Left lung (tissue), 10 donors: ENCODE results near the gene PHOX2B. TPM values are rescaled to one million over a fixed set of nuclear protein-coding genes. Genes with fewer than 3 reads are reported as not detected.

Experiments used
- ATAC-seq: fragments of 200-7000 bp; cut with Tn5 transposase; one replicate; pipeline ENCODE4 v1.9.1; 2020; ENCODE audit warnings: moderate library complexity
- DNase-seq, 4 donors: peaks; one replicate each; pipeline ENCODE4 v3.0.0-alpha.2; 2013 to 2020
- H3K27ac ChIP-seq, 2 donors: fragments of 200-600 bp; sonication (generic) in 1 of 2; one replicate each; pipeline versions ENCODE4 v1.5.0 to v1.8.0; 2020 to 2021
- H3K27me3 ChIP-seq, 2 donors: fragments of 200-600 bp; sonication (generic) in 1 of 2; one replicate each; pipeline versions ENCODE4 v1.5.0 to v1.8.0; 2020 to 2021
- H3K36me3 ChIP-seq, 2 donors: fragments of 200-600 bp; sonication (generic) in 1 of 2; one replicate each; pipeline versions ENCODE4 v1.5.0 to v1.8.0; 2020 to 2021
- H3K4me1 ChIP-seq, 2 donors: fragments of 200-600 bp; one replicate each; pipeline ENCODE4 v1.8.0; 2021
- H3K4me3 ChIP-seq, 2 donors: fragments of 200-600 bp; sonication (generic) in 1 of 2; one replicate each; pipeline versions ENCODE4 v1.5.0 to v1.8.0; 2020 to 2021; ENCODE audit warnings: mild to moderate bottlenecking in 1 of 2
- H3K9me3 ChIP-seq, 2 donors: fragments of 200-600 bp; sonication (generic) in 1 of 2; one replicate each; pipeline versions ENCODE4 v1.5.0 to v1.8.0; 2020 to 2021
- CTCF ChIP-seq, 2 donors: fragments of 200-600 bp; sonication (generic) in 1 of 2; IDR thresholded peaks; one replicate each; pipeline versions ENCODE4 v1.5.0 to v1.8.0; 2021; ENCODE audit warnings: antibody characterized with exemption in 2 of 2
- intact Hi-C, 2 donors: fragments of 100-400 bp; cut with DNase I; formaldehyde crosslinking; loops; one replicate each; pipeline versions ENCODE4 v1.11.2 to v1.14.2; 2022
- polyA plus RNA-seq, 6 donors: library from polyadenylated mRNA; unstranded; fragments of 120-200 nt; gene quantifications; one replicate each; pipeline ENCODE4 v1.2.1, GENCODE V29; 2013; ENCODE audit not compliant: insufficient read length in 6 of 6
- total RNA-seq, 2 donors: library from RNA; stranded (reverse); fragmentation: NEBNext Ultra II Directional; extraction: Animal tissue kit (Norgen Biotek cat#: 25700); gene quantifications; one replicate each; pipeline ENCODE4 v1.2.1, GENCODE V29; 2021
- donor health status: DM: no; HTN: yes; CAD: no.
- donor health status: DM: no; HTN: no; CAD: no.

Gene PHOX2B
- total and polyA plus RNA-seq, 8 donors, result 0.06 to 0.13 (median 0.06) TPM; not detected in 4

- peaks cover 3 to 22% of the 10 kb centered on the region in 2 donors for H3K27me3 ChIP-seq
These were observed 16.9 kb downstream of the PHOX2B start for GRCh38 chr4:41731569-41732126.

GRCh38 chr4:41728573-41728913, 20.0 kb downstream of the PHOX2B start:
- H3K36me3 ChIP-seq, result no peaks in the 10 kb centered on the region

More at GRCh38 chr4:41731569-41732126, 16.9 kb downstream of the PHOX2B start:
- TF ChIP-seq CTCF (IDR thresholded peaks at IDR 0.05), result no peak
- DNase-seq, result no peak
- ATAC-seq, result no peak
- Histone ChIP-seq H3K4me3 (no peak overlapping the region), H3K9me3 (no peaks in the 10 kb centered on the region), H3K4me1 (no peaks in the 10 kb centered on the region), H3K27ac (no peak overlapping the region), H3K36me3 (no peaks in the 10 kb centered on the region)
- intact Hi-C loops, result no loop called here

GRCh38 chr4:41727861-41728572, 20.5 kb downstream of the PHOX2B start:
- no peak for TF ChIP-seq CTCF (IDR thresholded peaks at IDR 0.05)
- peaks cover 3 to 29% of the 10 kb centered on the region in 2 donors for H3K27me3 ChIP-seq
- DNase-seq, result no peak

More at GRCh38 chr4:41728573-41728913, 20.0 kb downstream of the PHOX2B start:
- ATAC-seq (no peak), DNase-seq (no peak)
- Histone ChIP-seq H3K4me1 (no peaks in the 10 kb centered on the region), H3K4me3 (no peak overlapping the region), H3K9me3 (peaks cover 0 to 18% of the 10 kb centered on the region in 2 donors), H3K27ac (no peak overlapping the region), H3K27me3 (peaks cover 3 to 29% of the 10 kb centered on the region in 2 donors)
- no peak for TF ChIP-seq CTCF (IDR thresholded peaks at IDR 0.05)
- intact Hi-C loops, result no loop called here

GRCh38 chr4:41725254-41725653, 23.3 kb downstream of the PHOX2B start:
- H3K9me3 ChIP-seq, result peaks cover 0 to 18% of the 10 kb centered on the region in 2 donors
- H3K27me3 ChIP-seq, result peaks cover 0 to 19% of the 10 kb centered on the region in 2 donors
- no peak for TF ChIP-seq CTCF (IDR thresholded peaks at IDR 0.05)
- DNase-seq (no peak), ATAC-seq (no peak)
- H3K4me1 ChIP-seq, result no peaks in the 10 kb centered on the region
- no peak overlapping the region for H3K4me3 ChIP-seq
- intact Hi-C loops, result no loop called here
- no peaks in the 10 kb centered on the region for H3K36me3 ChIP-seq
- H3K27ac ChIP-seq, result no peak overlapping the region

More at GRCh38 chr4:41727861-41728572, 20.5 kb downstream of the PHOX2B start:
- Histone ChIP-seq H3K27ac (no peak overlapping the region), H3K4me3 (no peak overlapping the region), H3K4me1 (no peaks in the 10 kb centered on the region), H3K36me3 (no peaks in the 10 kb centered on the region), H3K9me3 (peaks cover 0 to 18% of the 10 kb centered on the region in 2 donors)
- intact Hi-C loops, result no loop called here
- no peak for ATAC-seq

- no peaks in the 10 kb centered on the region for H3K4me1 ChIP-seq
- ATAC-seq, result no peak
- intact Hi-C loops, result no loop called here
- H3K27ac ChIP-seq, result no peak overlapping the region
- peaks cover 0 to 18% of the 10 kb centered on the region in 2 donors for H3K9me3 ChIP-seq
- peaks cover 0 to 13% of the 10 kb centered on the region in 2 donors for H3K27me3 ChIP-seq
- DNase-seq, result no peak
- H3K4me3 ChIP-seq, result no peak overlapping the region
- TF ChIP-seq CTCF (IDR thresholded peaks at IDR 0.05), result no peak
- no peaks in the 10 kb centered on the region for H3K36me3 ChIP-seq
These were observed 25.2 kb downstream of the PHOX2B start for GRCh38 chr4:41723286-41723685.
